ENCODE measurements around the gene DHDDS.

DHDDS gene

GRCh38 chr1:26409191-26409807 is 22.8 kb upstream of the DHDDS start:
- no peak overlapping the region for H3K4me3 ChIP-seq (ENCODE audit: low read depth, low read length)
- TF ChIP-seq CTCF (IDR thresholded peaks at IDR 0.05; ENCODE audit: low read depth, low read length) = no peak

GRCh38 chr1:26410706-26411623 is 21.2 kb upstream of the DHDDS start, which contains the start of gene LIN28A:
TSS of gene LIN28A (plus strand) at chr1:26410817. CDS start at chr1:26410892, 75 bp downstream.
- H3K4me3 ChIP-seq (ENCODE audit: low read depth, low read length) = no peak within 1 kb of the TSS
- TF ChIP-seq CTCF (IDR thresholded peaks at IDR 0.05; ENCODE audit: low read depth, low read length) = no peak

DNA sequence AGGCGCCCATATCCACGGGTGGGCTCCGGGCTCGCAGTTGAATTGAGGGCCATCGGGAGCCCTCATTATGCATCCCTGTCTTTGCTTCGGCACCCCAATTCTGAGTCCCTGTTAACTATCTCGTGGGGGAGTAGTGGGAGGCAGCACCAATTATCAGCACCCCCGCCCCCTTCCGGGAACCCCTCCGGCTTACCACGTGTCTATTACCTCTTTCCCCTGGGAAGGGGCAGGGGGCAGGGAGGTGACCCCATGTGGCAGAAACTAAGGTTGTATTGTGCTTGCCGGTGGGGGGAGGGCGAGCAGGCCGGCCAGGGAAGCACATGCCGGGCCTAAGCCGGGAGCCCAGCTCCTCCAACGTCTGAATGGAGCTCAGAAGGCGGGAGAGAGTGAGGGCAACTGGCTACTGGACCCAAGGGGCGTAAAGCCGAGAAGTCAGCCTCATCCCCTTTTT is 20.5 kb upstream of the DHDDS start:
- no peak overlapping the region for H3K4me3 ChIP-seq (ENCODE audit: low read depth, low read length)
- TF ChIP-seq CTCF (IDR thresholded peaks at IDR 0.05; ENCODE audit: low read depth, low read length) = no peak

DNA sequence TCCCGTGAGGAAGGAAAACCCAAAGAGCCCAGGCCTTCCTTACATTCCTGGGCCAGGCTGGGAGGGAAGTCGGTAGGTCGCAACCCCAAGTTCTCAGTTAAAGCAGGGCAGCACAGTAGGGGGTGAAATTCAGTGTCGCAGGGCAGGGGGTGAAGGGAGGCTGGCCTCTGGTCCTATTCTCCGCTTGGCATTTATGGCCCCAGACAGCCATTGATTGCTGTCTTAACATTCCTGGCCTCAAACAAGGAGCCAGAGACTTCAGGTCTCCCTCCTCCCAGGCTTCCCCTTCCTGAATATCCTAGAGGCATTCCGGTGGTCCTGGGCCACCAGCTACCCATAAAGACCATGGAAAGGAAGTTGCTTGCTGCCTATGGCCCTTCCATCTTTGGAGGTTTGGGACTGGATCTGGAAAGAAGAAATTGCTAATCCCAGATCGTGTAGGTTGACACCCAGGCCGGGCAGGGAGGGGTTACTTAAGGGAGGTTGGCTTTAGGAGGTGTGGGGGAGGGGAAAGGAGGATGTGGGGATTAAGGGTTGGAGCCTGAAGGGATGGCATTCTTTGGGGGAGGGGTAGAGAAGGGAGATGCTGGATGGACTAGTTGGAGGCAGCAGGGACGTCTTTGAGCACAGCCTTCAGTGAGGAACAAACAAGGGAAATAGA is 19.8 kb upstream of the DHDDS start:
- H3K4me3 ChIP-seq (ENCODE audit: low read depth, low read length) = no peak overlapping the region
- TF ChIP-seq CTCF (IDR thresholded peaks at IDR 0.05; ENCODE audit: low read depth, low read length) = no peak

DNA sequence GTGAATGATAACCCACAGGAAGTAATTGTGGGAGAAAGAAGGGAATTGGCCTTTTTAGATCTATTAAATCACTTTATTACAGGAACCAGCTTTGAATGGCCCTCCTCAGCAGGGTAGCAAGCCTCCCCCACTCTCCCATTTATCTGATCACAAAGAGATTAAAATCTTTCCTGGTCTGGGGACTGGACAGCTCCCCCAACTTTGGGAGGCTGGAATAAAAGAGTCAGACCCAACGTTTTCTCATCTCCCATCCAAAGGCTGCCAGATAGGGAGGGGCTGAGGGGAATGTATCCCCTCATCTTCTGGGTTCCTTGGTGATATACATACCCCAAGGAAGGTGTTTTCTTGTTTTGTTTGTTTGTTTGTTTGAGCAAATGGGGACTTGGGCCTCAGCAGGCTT is 19.1 kb upstream of the DHDDS start:
- TF ChIP-seq CTCF (IDR thresholded peaks at IDR 0.05; ENCODE audit: low read depth, low read length) = no peak
- H3K4me3 ChIP-seq (ENCODE audit: low read depth, low read length) = no peak overlapping the region

GRCh38 chr1:26417111-26417759 is 14.9 kb upstream of the DHDDS start:
- H3K4me3 ChIP-seq (ENCODE audit: low read depth, low read length) = no peak overlapping the region
- TF ChIP-seq CTCF (IDR thresholded peaks at IDR 0.05; ENCODE audit: low read depth, low read length) = peak; percentile 84
